ENCODE data around the gene PRKCB. TPM values are rescaled to one million over a fixed set of nuclear protein-coding genes. Genes with fewer than 3 reads are reported as not detected.

The PRKCB gene
- total RNA-seq, 1 experiment from 2014 or later = not detected

DNA sequence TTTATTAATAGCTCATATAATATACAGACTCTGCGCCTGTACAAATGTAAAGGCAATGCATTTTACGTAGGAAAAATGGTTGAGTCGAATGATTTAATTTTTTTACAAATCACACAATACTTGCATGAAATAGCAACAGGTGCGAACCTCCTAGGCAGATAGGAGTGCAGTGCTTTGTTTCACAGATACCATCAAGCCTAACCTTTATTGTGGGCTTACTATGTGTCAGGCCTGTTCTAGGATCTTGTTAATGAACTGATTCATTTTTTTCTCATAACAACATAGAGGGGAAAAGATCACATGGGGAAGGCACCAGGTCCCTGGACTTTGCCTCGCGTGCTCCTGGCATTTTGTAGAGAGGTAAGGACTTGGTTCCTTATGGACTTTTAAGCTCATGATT is 107.8 kb downstream of the PRKCB start:
- BruUV-seq (replicated peaks) = no TSS peak
- Mint-ChIP-seq H3K27ac (ENCODE audit: unreplicated experiment) (no peak overlapping the region), H3K36me3 (ENCODE audit: insufficient read depth, unreplicated experiment) (no peaks in the 10 kb centered on the region), H3K27me3 (ENCODE audit: unreplicated experiment) (peaks cover 99% of the 10 kb centered on the region), H3K4me3 (ENCODE audit: low read depth, unreplicated experiment) (no peak overlapping the region), H3K9me3 (ENCODE audit: low read depth, unreplicated experiment) (no peaks in the 10 kb centered on the region), H3K4me1 (ENCODE audit: low read depth, unreplicated experiment) (no peaks in the 10 kb centered on the region)
- intact Hi-C loops (cut with micrococcal nuclease; ENCODE audit: unreplicated experiment) = no loop called here
- DNase-seq = no peak
- CTCF ChIA-PET = no interaction called here
- no peak for TF ChIP-seq CTCF (IDR thresholded peaks at IDR 0.05; ENCODE audit: unreplicated experiment)

DNA sequence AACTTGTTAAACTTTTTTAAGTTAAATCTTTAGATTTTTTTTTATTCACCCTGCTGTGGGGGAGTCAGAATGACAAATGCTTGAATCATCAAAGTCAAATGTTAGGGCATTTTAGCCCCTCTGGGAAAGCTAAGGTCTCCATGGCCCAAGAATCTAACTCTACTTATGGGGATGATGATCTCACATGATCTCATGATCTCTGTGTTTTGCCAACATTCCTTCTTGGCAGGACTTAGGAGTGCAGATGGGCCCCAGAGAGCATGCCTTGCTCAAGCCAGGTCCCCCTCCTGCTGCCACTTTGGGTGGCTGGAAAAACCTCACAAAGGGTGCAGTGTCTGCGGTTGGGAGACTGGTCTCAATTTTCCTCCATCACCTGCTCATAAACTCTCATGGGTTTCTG is 108.6 kb downstream of the PRKCB start:
- Mint-ChIP-seq H3K27ac (ENCODE audit: unreplicated experiment) (no peak overlapping the region), H3K4me1 (ENCODE audit: low read depth, unreplicated experiment) (no peaks in the 10 kb centered on the region), H3K36me3 (ENCODE audit: insufficient read depth, unreplicated experiment) (no peaks in the 10 kb centered on the region), H3K9me3 (ENCODE audit: low read depth, unreplicated experiment) (no peaks in the 10 kb centered on the region), H3K27me3 (ENCODE audit: unreplicated experiment) (peaks cover 99% of the 10 kb centered on the region), H3K4me3 (ENCODE audit: low read depth, unreplicated experiment) (no peak overlapping the region)
- CTCF ChIA-PET = interaction anchor here (0.6 kb wide), 1 partner anchor 20 kb away, joined by 5 read pairs; no protein-coding TSS in a partner anchor
- no peak for DNase-seq
- no peak for TF ChIP-seq CTCF (IDR thresholded peaks at IDR 0.05; ENCODE audit: unreplicated experiment)
- no TSS peak for BruUV-seq (replicated peaks)
- intact Hi-C loops (cut with micrococcal nuclease; ENCODE audit: unreplicated experiment) = no loop called here

DNA sequence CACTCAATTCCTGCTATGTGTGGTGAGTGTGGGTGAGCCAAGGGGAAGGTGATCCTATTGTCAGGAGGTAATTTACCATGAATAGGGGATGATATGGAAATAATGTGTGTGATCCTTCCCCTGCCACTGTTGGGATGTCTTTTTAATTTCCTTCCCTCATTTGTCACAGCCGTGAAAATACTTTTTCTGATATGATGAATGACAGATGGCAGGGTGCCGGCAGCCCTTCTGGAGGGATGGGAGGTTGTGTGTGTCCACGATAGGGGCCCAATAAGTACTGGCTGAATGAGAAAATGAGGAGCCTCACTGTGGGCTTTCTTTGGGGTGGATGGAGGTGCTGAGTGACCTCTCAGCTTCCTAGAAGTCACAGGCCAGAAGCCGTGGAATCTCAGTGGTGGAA is 109.5 kb downstream of the PRKCB start:
- intact Hi-C loops (cut with micrococcal nuclease; ENCODE audit: unreplicated experiment) = no loop called here
- Mint-ChIP-seq H3K9me3 (ENCODE audit: low read depth, unreplicated experiment) (no peaks in the 10 kb centered on the region), H3K27me3 (ENCODE audit: unreplicated experiment) (peaks cover 99% of the 10 kb centered on the region), H3K27ac (ENCODE audit: unreplicated experiment) (no peak overlapping the region), H3K36me3 (ENCODE audit: insufficient read depth, unreplicated experiment) (no peaks in the 10 kb centered on the region), H3K4me3 (ENCODE audit: low read depth, unreplicated experiment) (no peak overlapping the region), H3K4me1 (ENCODE audit: low read depth, unreplicated experiment) (no peaks in the 10 kb centered on the region)
- TF ChIP-seq CTCF (IDR thresholded peaks at IDR 0.05; ENCODE audit: unreplicated experiment) = no peak
- CTCF ChIA-PET = no interaction called here
- DNase-seq = no peak
- BruUV-seq (replicated peaks) = no TSS peak

DNA sequence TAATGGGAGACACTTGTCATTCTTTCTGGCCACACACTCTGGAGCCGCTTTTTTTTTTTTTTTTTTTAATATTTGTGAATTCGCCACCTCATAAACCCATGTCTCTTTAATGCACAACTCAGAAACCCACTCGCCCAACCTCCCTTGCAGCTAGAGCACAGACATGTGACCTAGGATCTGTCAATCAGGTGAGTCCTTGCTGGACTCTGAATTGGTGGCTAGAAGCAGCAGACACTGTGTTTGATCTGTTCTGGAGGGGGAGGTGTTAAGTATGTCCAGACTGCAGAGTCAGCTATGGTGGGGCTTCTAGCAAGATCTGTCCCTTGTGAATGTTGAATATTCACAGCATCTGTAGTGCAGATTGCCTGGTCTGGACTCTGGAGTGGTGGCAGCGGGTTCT is 112.1 kb downstream of the PRKCB start:
- CTCF ChIA-PET = no interaction called here
- Mint-ChIP-seq H3K4me1 (ENCODE audit: low read depth, unreplicated experiment) (no peaks in the 10 kb centered on the region), H3K36me3 (ENCODE audit: insufficient read depth, unreplicated experiment) (no peaks in the 10 kb centered on the region), H3K4me3 (ENCODE audit: low read depth, unreplicated experiment) (no peak overlapping the region), H3K27me3 (ENCODE audit: unreplicated experiment) (peaks cover 99% of the 10 kb centered on the region), H3K9me3 (ENCODE audit: low read depth, unreplicated experiment) (no peaks in the 10 kb centered on the region), H3K27ac (ENCODE audit: unreplicated experiment) (no peak overlapping the region)
- BruUV-seq (replicated peaks) = no TSS peak
- no peak for TF ChIP-seq CTCF (IDR thresholded peaks at IDR 0.05; ENCODE audit: unreplicated experiment)
- DNase-seq = no peak
- intact Hi-C loops (cut with micrococcal nuclease; ENCODE audit: unreplicated experiment) = no loop called here
